OCI-M2 (cell line): ENCODE results near the gene TOP3A.
A peak's percentile ranks its signal among the peaks of the same experiment; 100 is the strongest.

Source experiments
- DNase-seq: peaks from one replicate; lab custom pipeline; 2025; ENCODE audit not compliant: unreplicated experiment; lab: John Stamatoyannopoulos, UW

TOP3A gene

DNA sequence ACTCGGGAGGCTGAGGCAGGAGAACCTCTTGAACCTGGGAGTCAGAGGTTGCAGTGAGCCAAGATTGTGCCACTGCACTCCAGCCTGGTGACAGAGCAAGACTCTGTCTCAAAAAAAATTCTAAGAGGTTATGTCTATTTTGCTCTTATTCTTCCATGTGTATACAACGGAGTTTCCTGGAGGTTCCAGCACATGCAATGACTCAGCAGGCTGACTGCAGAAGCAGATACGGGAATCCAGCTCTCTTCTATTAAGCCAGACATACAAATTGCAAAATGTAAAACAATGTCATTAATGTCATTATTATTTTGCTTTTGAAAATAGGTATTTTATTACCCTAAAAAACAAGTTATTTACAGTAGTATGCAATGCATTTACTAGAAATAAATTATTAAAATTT lies 35.9 kb downstream of the TOP3A start:
- no peak for DNase-seq

GRCh38 chr17:18277076-18277475 lies 37.7 kb downstream of the TOP3A start:
- DNase-seq: no peak

DNA sequence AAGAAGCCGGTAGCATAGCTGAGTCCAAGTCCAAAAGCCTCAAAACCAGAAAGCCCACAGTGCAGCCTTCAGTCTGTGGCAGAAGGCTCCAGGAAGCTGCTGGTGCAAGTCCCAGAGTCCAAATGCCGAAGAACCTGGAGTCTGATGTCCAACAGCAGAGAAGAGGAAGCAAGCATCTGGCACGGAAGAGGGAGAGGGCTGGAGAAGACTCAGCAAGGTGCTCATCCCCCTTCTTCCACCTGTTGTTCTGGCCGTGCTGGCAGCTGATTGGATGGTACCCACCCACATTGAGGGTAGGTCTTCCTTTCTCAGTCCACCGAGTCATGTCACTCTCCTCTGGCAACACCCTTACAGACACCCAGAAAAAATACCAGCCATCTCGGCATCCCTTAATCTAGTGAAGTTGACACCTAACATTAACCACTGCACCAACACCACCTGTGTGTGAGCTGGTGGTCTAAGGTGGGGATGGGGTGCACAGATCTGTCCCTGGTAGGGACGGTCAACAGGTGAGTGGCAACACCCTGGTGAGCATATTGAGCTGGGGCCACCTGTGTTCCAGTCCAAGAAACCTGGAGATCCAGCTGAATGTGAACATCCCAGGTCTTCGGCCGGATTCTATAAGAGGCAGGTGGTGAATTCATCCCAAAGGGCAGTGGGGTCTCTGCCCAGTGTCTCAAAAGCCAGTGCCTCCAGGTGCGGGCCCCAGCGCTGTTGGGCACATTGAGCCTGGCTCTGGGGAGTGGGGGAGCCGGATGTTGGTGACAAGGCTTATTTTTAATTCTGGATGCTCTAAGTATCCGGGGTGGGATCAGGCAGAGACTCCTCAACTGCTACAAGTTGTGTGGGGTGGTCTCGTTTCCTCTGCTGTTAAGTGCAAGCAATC lies 44.5 kb downstream of the TOP3A start:
- DNase-seq: no peak

- no peak for DNase-seq
Measured at GRCh38 chr17:18267927-18268711, 46.7 kb downstream of the TOP3A start.

GRCh38 chr17:18267366-18267765 lies 47.4 kb downstream of the TOP3A start:
- DNase-seq: no peak

DNA sequence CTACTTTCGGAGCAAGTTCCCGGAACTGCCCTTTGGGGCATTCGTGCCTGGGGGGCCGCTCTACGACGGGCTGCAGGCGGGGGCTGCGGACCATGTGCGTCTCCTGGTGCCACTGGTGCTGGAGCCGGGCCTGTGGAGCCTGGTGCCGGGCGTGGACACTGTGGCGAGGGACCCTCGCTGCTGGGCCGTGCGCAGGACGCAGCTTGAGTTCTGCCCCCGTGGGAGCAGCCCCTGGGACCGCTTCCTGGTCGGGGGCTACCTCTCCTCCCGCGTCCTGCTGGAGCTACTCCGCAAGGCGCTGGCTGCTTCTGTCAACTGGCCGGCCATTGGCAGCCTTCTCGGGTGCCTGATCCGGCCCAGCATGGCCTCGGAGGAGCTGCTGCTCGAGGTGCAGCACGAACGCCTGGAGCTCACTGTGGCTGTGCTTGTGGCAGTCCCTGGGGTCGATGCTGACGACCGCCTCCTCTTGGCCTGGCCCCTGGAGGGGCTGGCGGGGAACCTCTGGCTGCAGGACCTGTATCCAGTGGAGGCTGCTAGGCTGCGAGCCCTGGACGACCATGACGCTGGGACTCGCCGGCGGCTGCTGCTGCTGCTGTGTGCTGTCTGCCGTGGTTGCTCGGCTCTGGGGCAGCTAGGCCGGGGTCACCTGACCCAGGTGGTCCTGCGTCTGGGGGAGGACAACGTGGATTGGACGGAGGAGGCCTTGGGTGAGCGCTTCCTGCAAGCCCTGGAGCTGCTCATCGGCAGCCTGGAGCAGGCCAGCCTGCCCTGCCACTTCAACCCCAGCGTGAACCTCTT lies 50.7 kb downstream of the TOP3A start:
- DNase-seq: no peak

GRCh38 chr17:18262641-18263040 lies 52.2 kb downstream of the TOP3A start:
- no peak for DNase-seq

GRCh38 chr17:18262111-18262510 lies 52.7 kb downstream of the TOP3A start:
- DNase-seq: no peak

- DNase-seq: no peak
Measured at GRCh38 chr17:18261659-18262058, 53.1 kb downstream of the TOP3A start.

- no peak for DNase-seq
Measured at GRCh38 chr17:18261146-18261515, 53.7 kb downstream of the TOP3A start.

DNA sequence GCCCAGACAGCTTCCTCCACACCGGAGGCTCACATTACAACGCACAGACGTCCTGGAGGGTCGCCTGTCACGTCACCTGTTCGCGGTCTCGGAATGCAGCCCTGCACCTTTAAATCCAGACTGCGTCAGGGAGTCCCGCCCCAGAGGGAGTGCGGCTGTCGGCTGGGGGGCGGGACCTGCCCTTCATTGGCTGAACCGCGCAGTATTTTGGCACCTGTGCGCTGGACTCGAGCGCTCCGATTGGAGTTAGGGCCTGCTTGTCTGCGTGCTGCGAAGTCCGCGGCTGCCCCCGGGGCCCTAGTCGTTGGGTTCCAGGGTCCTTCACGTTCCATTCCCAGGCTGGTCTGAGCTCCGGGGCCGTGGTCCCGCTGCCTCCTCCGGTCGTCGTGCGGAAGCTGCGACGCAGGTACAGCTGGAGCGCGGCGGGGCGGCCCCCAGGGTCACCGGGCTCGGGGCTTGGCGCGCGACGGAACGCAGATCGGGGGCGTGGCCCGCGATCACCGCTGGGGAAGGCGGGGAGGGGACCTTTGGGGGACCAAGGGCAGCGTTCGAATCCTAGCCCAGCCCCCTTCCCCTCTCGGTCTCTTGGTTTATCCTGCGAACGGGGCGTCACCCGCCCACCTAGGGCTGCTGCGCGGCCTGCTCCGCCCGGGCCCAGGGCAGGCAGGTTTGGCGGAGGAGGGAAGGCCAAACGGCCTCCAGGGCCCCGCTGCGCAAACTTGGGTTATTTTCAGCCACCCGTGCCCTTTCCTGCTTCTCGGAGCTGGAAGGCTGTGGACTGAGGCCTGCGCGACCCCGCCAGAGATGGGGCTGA lies 54.3 kb downstream of the TOP3A start, which contains the start of gene MIEF2:
Gene MIEF2, plus strand, starts transcription at position 331 of the 814 bp plus-strand sequence. CDS start 2,059 bp downstream, outside the sequence.
- DNase-seq: peak; percentile 35

DNA sequence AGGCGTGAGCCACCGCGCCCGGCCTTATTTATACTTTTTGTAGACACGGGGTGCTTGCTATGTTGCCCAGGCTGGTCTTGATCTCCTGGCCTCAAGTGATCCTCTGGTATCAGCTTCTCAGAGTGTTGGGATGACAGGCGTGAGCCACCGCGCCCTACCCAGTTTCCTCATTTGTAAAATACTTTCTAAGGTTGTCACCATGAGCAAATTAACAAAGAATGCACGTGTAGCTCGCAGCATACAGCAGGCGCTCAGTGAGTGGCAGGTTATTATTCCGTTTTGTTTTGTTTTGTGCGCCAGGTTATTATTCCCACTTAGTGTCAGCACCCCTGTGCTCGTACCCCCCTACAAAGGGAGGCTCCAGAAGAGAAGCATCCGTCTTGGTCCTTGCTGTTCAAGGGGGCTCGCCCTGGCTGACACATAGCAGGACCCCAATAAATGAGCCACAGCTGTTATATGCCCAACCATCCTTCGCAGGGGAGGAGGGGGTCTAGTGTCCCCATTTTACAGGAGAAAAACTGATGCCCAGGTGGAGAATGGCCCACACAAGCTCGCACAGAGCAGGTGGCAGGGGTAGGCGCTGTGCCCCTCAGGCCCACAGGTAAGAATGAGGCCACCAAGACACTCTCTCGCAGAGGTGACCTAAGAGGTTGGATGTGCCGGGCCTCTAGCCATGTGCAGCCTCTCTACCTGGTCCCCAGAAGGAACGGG lies 55.0 kb downstream of the TOP3A start:
- no peak for DNase-seq

GRCh38 chr17:18258356-18259038 lies 56.3 kb downstream of the TOP3A start, which contains the start of gene FLII:
Gene FLII (minus strand): TSS chr17:18258738. CDS start chr17:18258690, 48 bp downstream.
- DNase-seq: no peak

DNA sequence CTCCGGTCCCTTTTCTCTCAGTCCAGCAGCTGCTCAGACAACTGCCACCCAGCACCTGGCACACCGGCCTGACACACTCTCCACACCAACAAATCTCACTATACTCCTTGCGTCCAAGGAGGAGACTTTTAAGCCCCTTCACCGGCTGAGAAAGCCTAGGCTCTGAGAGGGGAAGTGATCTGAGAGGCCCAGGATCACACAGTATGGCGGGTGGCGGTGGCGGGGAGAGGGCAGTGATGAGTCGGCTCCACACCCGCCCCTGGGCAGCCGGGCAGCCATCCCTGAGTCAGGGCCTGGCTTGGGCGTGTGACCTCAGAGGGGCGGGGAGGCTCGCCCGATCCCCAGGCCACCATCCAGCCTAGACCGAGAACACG lies 56.8 kb downstream of the TOP3A start:
- DNase-seq: no peak

DNA sequence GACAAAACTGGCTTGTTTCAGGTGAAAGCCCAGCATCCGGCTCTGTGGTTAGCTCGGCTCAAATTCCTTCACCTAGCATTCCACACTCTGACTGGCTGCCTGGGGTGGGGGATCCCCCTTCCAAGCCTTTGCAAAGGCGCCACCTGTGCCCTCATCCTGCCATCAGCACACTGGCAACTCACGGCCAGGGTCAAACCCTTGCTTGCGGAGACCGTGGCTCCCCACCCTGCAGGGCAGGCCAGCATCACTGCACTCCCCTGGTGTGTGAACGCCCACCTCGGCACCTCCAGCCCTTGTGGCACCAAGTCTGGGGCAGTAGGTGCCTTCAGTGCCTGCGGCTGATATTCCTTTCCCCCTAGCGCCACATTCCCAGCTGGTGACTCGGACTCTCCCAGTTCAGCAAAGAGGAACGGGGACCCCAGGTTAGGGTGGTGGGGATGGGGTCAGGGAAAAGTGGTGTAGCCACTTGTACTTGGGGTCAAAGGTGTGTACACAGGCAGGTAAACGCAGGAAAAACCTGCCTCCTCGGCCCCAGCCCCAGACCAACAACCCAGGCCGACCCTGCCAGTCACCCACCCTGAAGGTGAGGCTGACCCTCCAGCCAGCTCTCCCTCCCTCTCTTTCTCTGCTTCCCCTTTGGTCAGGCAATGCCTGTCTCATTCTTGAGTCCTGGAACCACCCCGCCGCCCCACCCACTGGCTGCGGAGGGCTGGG lies 57.4 kb downstream of the TOP3A start:
- DNase-seq: no peak

DNA sequence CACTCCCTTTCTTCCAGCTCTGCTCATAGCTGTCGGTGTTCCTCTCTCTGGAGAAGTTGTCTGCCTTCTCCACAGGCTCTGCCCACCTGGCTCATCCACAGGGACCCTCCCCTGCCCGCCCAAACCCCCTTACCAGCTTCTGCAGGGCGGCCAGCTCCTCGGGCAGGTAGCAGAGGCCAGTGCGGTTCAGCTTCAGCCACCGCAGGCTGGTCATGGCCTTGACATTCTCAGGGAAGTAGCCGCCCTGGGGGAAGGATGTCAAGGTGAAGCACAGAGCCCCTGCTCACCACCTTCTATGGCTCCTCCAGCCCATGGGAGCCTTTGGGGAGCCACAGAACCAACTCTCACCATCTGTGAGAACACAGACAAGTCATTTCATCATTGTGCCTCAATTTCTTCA lies 58.0 kb downstream of the TOP3A start:
- no peak for DNase-seq

DNA sequence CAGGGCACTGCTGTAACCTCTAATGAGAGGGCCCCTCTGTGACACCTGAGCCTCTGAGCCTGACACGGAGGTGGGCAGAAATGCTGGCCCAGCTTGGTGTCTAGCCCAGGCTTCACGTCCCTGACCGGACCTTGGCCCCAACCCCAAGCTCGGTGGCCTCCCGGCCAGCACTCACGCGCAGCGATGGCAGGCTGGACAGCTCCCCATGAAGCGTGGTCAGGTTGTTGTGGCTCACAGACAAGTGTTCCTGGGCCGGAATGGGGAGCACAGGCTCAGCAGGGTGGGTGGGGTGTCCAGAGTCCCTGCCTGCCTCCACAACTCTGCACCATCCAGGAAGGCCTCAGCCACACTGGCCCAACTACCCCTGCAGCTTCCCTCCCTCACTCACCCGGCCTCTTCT lies 58.4 kb downstream of the TOP3A start:
- no peak for DNase-seq

GRCh38 chr17:18254888-18255649 lies 59.7 kb downstream of the TOP3A start:
- DNase-seq: no peak
